ENCODE results near the gene ARSG.

DNA sequence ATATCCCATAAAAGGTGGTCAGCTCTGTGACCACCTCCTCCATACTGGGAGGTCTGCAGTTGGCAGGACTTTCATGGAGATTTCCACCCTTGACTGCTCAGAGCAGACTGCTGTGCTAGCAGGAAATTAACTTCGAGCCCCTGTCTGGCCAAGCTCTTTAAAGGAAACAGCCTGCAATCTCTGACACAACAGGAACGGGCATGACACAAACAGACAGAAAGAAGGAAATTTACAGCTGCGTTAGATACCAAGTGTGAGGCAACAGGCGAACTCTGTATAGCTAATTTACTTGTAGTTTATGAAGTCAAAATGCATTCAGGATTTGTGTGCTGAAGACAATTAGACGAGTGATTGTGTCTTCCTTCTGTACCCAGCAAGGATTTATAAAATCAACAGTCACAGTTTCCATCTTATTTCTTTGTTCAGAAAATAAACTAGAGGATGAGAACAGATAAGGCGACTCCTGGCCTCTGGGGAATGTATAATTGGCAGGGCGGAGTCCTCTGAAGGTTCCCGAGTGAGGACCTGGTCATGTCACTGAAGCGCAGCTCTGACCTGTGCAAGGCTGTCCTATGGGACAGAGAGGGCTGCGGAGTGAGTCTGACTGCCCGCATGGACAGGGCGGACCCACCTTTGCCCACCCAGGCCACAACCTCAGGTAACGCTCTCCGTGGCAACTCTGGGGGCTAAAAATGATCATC, 149.9 kb downstream of the ARSG start:
- TF ChIP-seq CTCF (conservative IDR thresholded peaks at IDR 0.05) (no peak), ZFX (IDR thresholded peaks at IDR 0.05) (no peak)

Measured in C4-2B (cell line).